ENCODE measurements around the gene DOCK4.

GRCh38 chr7:112214883-112215282 is 8.7 kb upstream of the DOCK4 start:
- TF ChIP-seq, protein P1, sequence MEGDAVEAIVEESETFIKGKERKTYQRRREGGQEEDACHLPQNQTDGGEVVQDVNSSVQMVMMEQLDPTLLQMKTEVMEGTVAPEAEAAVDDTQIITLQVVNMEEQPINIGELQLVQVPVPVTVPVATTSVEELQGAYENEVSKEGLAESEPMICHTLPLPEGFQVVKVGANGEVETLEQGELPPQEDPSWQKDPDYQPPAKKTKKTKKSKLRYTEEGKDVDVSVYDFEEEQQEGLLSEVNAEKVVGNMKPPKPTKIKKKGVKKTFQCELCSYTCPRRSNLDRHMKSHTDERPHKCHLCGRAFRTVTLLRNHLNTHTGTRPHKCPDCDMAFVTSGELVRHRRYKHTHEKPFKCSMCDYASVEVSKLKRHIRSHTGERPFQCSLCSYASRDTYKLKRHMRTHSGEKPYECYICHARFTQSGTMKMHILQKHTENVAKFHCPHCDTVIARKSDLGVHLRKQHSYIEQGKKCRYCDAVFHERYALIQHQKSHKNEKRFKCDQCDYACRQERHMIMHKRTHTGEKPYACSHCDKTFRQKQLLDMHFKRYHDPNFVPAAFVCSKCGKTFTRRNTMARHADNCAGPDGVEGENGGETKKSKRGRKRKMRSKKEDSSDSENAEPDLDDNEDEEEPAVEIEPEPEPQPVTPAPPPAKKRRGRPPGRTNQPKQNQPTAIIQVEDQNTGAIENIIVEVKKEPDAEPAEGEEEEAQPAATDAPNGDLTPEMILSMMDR (IDR thresholded peaks at IDR 0.05; ENCODE audit: insufficient read depth, low read depth, low read length): no peak
- no peak for TF ChIP-seq EZH2 (IDR thresholded peaks at IDR 0.05; ENCODE audit: insufficient read depth, low read length)
